A673 (cell line): Measurements from ENCODE around the gene UNC5A. TPM values are rescaled to one million over a fixed set of nuclear protein-coding genes. Genes with fewer than 3 reads are reported as not detected.

Experiments used
- BruUV-seq: library from RNA; stranded (reverse); fragments of 400-500 nt; replicated peaks from 2 replicates; lab custom pipeline; 2021; lab: Mats Ljungman, UMichigan
- CTCF ChIA-PET: fragments of 300-600 bp; sonication (Branson Sonifier 250); formaldehyde crosslinking; loops from one replicate; lab custom pipeline; 2022; ENCODE audit warnings: antibody characterized with exemption; lab: Charles Lee
- POLR2A ChIA-PET: fragments of 300-600 bp; sonication (Branson Sonifier 250); formaldehyde crosslinking; loops from one replicate; lab custom pipeline; 2022; ENCODE audit warnings: antibody characterized with exemption; ENCODE audit not compliant: low non-redundant PET; lab: Charles Lee
- DNase-seq: peaks from one replicate; pipeline ENCODE4 v3.0.0-alpha.2; 2015; ENCODE audit warnings: low spot score
- H3K27ac ChIP-seq: fragments of 200-600 bp; sonication (generic); 2 replicates; pipeline ENCODE4 v1.5.1; 2016; ENCODE audit warnings: mixed run types, low read depth, mild to moderate bottlenecking, mixed read lengths, antibody characterized with exemption, low read length; ENCODE audit not compliant: poor library complexity, severe bottlenecking
- H3K27me3 ChIP-seq: fragments of 200-600 bp; sonication (generic); replicated peaks from 2 replicates; pipeline ENCODE4 v1.6.1; 2017; ENCODE audit warnings: mixed run types, low read depth, mild to moderate bottlenecking, mixed read lengths, antibody characterized with exemption, low read length; ENCODE audit not compliant: insufficient read depth, poor library complexity
- H3K36me3 ChIP-seq: fragments of 200-600 bp; sonication (generic); 2 replicates; pipeline ENCODE4 v1.6.1; 2016; ENCODE audit warnings: mixed run types, mild to moderate bottlenecking, mixed read lengths, antibody characterized with exemption, low read length; ENCODE audit not compliant: insufficient read depth, poor library complexity, severe bottlenecking
- H3K4me1 ChIP-seq: fragments of 200-600 bp; sonication (generic); 2 replicates; pipeline ENCODE4 v1.6.1; 2017; ENCODE audit warnings: mixed run types, mild to moderate bottlenecking, mixed read lengths, antibody characterized with exemption, low read length; ENCODE audit not compliant: insufficient read depth, poor library complexity, severe bottlenecking
- H3K4me3 ChIP-seq: fragments of 200-600 bp; sonication (generic); 2 replicates; pipeline ENCODE4 v1.5.1; 2016; ENCODE audit warnings: low read depth, mixed run types, mild to moderate bottlenecking, mixed read lengths, low read length; ENCODE audit not compliant: poor library complexity, severe bottlenecking
- H3K9me3 ChIP-seq: fragments of 200-600 bp; sonication (generic); 2 replicates; pipeline ENCODE4 v1.6.1; 2016; ENCODE audit warnings: mixed run types, low read depth, mild to moderate bottlenecking, mixed read lengths, antibody characterized with exemption, low read length; ENCODE audit not compliant: poor library complexity, severe bottlenecking
- CTCF ChIP-seq: fragments of 300-800, 200-600 bp; sonication (generic); conservative IDR thresholded peaks from 2 replicates; pipeline ENCODE4 v1.5.1; 2017; ENCODE audit warnings: low read depth, mild to moderate bottlenecking, antibody characterized with exemption, low read length, moderate library complexity, mixed read lengths
- EZH2 ChIP-seq: fragments of 200-600 bp; sonication (generic); IDR thresholded peaks from 2 replicates; pipeline ENCODE4 v1.6.1; 2017; ENCODE audit warnings: borderline replicate concordance, low read depth, mild to moderate bottlenecking, mixed read lengths, antibody characterized with exemption, low read length; ENCODE audit not compliant: poor library complexity, severe bottlenecking
- intact Hi-C: fragments of 100-400 bp; cut with micrococcal nuclease; formaldehyde crosslinking; loops from one replicate; pipeline ENCODE4 v1.10.0; 2022; ENCODE audit not compliant: unreplicated experiment
- total RNA-seq: library from RNA; stranded (reverse); gene quantifications from 2 replicates; pipeline ENCODE4 v1.2.3, GENCODE V29; 2021

The UNC5A gene
- total RNA-seq, 1 experiment from 2014 or later: 7.5 TPM

GRCh38 chr5:176819476-176819875 lies 9.1 kb downstream of the UNC5A start:
- POLR2A ChIA-PET: no interaction called here
- H3K36me3 ChIP-seq: no peaks in the 10 kb centered on the region
- no TSS peak for BruUV-seq
- intact Hi-C loops: loop anchor here (2.0 kb wide), 1 partner anchor 161 kb away; no protein-coding TSS in a partner anchor
- H3K9me3 ChIP-seq: no peaks in the 10 kb centered on the region
- no peak for DNase-seq
- no peak overlapping the region for H3K27ac ChIP-seq
- CTCF ChIA-PET: no interaction called here
- H3K4me1 ChIP-seq: no peaks in the 10 kb centered on the region
- H3K27me3 ChIP-seq: no peaks in the 10 kb centered on the region
- TF ChIP-seq CTCF: no peak
- TF ChIP-seq EZH2: no peak
- H3K4me3 ChIP-seq: no peak overlapping the region

- H3K4me3 ChIP-seq: no peak overlapping the region
- ChIA-PET CTCF (no interaction called here), POLR2A (no interaction called here)
- H3K4me1 ChIP-seq: no peaks in the 10 kb centered on the region
- H3K9me3 ChIP-seq: no peaks in the 10 kb centered on the region
- H3K27me3 ChIP-seq: no peaks in the 10 kb centered on the region
- no peak for DNase-seq
- intact Hi-C loops: no loop called here
- no peak overlapping the region for H3K27ac ChIP-seq
- TF ChIP-seq CTCF: no peak
- no peak for TF ChIP-seq EZH2
- H3K36me3 ChIP-seq: no peaks in the 10 kb centered on the region
- no TSS peak for BruUV-seq
Measured at GRCh38 chr5:176820937-176821336, 10.6 kb downstream of the UNC5A start.

DNA sequence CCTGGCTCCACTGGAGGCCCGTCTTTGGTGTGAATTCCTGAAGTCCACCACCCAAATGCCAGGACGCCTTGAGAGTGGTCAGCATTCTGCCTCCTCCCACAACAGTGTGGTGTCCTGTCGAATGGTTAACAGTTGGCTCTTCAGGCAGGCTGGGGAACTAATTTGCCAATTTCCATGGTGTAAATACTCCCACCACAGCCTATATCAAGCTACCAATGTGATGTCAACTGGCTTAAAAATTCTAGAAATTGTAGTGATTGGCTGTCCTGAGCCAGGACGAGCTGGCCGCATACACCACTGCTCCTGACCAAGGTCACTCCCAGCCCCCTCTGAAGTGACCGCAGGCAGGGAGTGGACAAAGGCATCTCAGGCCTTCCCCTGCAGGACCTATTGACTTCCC lies 11.1 kb downstream of the UNC5A start:
- Histone ChIP-seq H3K4me1 (no peaks in the 10 kb centered on the region), H3K9me3 (no peaks in the 10 kb centered on the region), H3K27me3 (no peaks in the 10 kb centered on the region), H3K4me3 (no peak overlapping the region), H3K36me3 (no peaks in the 10 kb centered on the region), H3K27ac (no peak overlapping the region)
- DNase-seq: no peak
- no TSS peak for BruUV-seq
- intact Hi-C loops: no loop called here
- no peak for TF ChIP-seq CTCF
- no peak for TF ChIP-seq EZH2
- ChIA-PET POLR2A (interaction anchor here (0.7 kb wide), 1 partner anchor 69 kb away, joined by 3 read pairs; no protein-coding TSS in a partner anchor), CTCF (no interaction called here)
